IMR-90 (cell line): ENCODE data around the gene ZFHX3. TPM values are rescaled to one million over a fixed set of nuclear protein-coding genes. Genes with fewer than 3 reads are reported as not detected.

ENCODE experiments used
- ATAC-seq: fragments of 200-7000 bp; cut with Tn5 transposase; 2 replicates; pipeline ENCODE4 v1.9.1; 2020; ENCODE audit warnings: low read depth, mild to moderate bottlenecking, moderate library complexity
- BruUV-seq: library from RNA; stranded (reverse); fragments of 400-500 nt; replicated peaks from 2 replicates; lab custom pipeline; 2021; lab: Mats Ljungman, UMichigan
- CTCF ChIA-PET: fragments of 300-600 bp; formaldehyde crosslinking; extraction: SDS; loops from one replicate; lab custom pipeline; 2021; ENCODE audit warnings: antibody characterized with exemption; lab: Yijun Ruan, JAX
- POLR2A ChIA-PET: fragments of 300-600 bp; sonication (Branson Sonifier 250); formaldehyde crosslinking; loops from one replicate; lab custom pipeline; 2022; ENCODE audit warnings: antibody characterized with exemption; ENCODE audit not compliant: unreplicated experiment; lab: Charles Lee
- DNase-seq: peaks from one replicate; pipeline ENCODE4 v3.0.0; 2013
- H2AFZ ChIP-seq: replicated peaks from 2 replicates; pipeline ENCODE3; 2013; ENCODE audit warnings: low read length, mild to moderate bottlenecking; ENCODE audit not compliant: poor library complexity
- H2AK5ac ChIP-seq: 2 replicates; pipeline ENCODE4 v1.6.1; 2013; ENCODE audit warnings: low read depth, low read length, inconsistent platforms
- H2AK9ac ChIP-seq: replicated peaks from 2 replicates; pipeline ENCODE3; 2013; ENCODE audit warnings: mild to moderate bottlenecking, low read depth, low read length, moderate library complexity; ENCODE audit not compliant: poor library complexity
- H2BK120ac ChIP-seq: 2 replicates; pipeline ENCODE4 v1.6.1; 2013; ENCODE audit warnings: low read depth, low read length, inconsistent platforms
- H2BK15ac ChIP-seq: 3 replicates; pipeline ENCODE4 v1.6.1; 2013; ENCODE audit warnings: low read depth, low read length, inconsistent platforms
- H2BK20ac ChIP-seq: 2 replicates; pipeline ENCODE4 v1.6.1; 2013; ENCODE audit warnings: low read depth, mild to moderate bottlenecking, inconsistent platforms, low read length, moderate library complexity
- H2BK5ac ChIP-seq: 2 replicates; pipeline ENCODE4 v1.6.1; 2013; ENCODE audit warnings: mild to moderate bottlenecking, low read depth, low read length, inconsistent platforms; ENCODE audit not compliant: poor library complexity, severe bottlenecking
- H3K14ac ChIP-seq: replicated peaks from 2 replicates; pipeline ENCODE4 v1.6.1; 2013; ENCODE audit warnings: low read depth, low read length, inconsistent platforms
- H3K18ac ChIP-seq: 2 replicates; pipeline ENCODE4 v1.6.1; 2013; ENCODE audit warnings: low read depth, low read length, control low read depth
- H3K23ac ChIP-seq: 2 replicates; pipeline ENCODE4 v1.6.1; 2013; ENCODE audit warnings: low read depth, low read length, inconsistent platforms
- H3K27ac ChIP-seq: 2 replicates; pipeline ENCODE4 v1.5.1; 2013; ENCODE audit warnings: mild to moderate bottlenecking, control low read depth, low read length; ENCODE audit not compliant: insufficient read depth
- H3K27me3 ChIP-seq: 2 replicates; pipeline ENCODE4 v1.6.1; 2013; ENCODE audit warnings: low read length; ENCODE audit not compliant: control insufficient read depth, insufficient read depth
- H3K36me3 ChIP-seq: 2 replicates; pipeline ENCODE4 v1.6.1; 2013; ENCODE audit warnings: low read length, mixed read lengths; ENCODE audit not compliant: control insufficient read depth, insufficient read depth
- H3K4ac ChIP-seq: 2 replicates; pipeline ENCODE4 v1.6.1; 2013; ENCODE audit warnings: low read depth, low read length, inconsistent platforms
- H3K4me1 ChIP-seq: 2 replicates; pipeline ENCODE4 v1.6.1; 2013; ENCODE audit warnings: low read length, mixed read lengths; ENCODE audit not compliant: control insufficient read depth, insufficient read depth
- H3K4me2 ChIP-seq: 2 replicates; pipeline ENCODE4 v1.6.1; 2013; ENCODE audit warnings: low read depth, mild to moderate bottlenecking, control low read depth, low read length, moderate library complexity
- H3K4me3 ChIP-seq: 2 replicates; pipeline ENCODE4 v1.5.1; 2013; ENCODE audit warnings: low read depth, mild to moderate bottlenecking, control low read depth, low read length, moderate library complexity; ENCODE audit not compliant: insufficient read depth
- H3K56ac ChIP-seq: 2 replicates; pipeline ENCODE4 v1.6.1; 2013; ENCODE audit warnings: low read length, inconsistent platforms; ENCODE audit not compliant: insufficient read depth; ENCODE audit errors: extremely low read depth
- H3K79me1 ChIP-seq, 2 experiments: 2 replicates each; pipeline ENCODE4 v1.6.1; 2013; ENCODE audit warnings: low read length in 2 of 2, inconsistent platforms in 1 of 2, low read depth in 1 of 2
- H3K9ac ChIP-seq: 2 replicates; pipeline ENCODE4 v1.6.1; 2013; ENCODE audit warnings: low read depth, low read length, control low read depth
- H3K9me1 ChIP-seq: 2 replicates; pipeline ENCODE4 v1.6.1; 2013; ENCODE audit warnings: low read length, inconsistent platforms; ENCODE audit not compliant: insufficient read depth
- H3K9me3 ChIP-seq: 2 replicates; pipeline ENCODE4 v1.6.1; 2013; ENCODE audit warnings: low read length; ENCODE audit not compliant: control insufficient read depth, insufficient read depth
- H4K20me1 ChIP-seq: 2 replicates; pipeline ENCODE4 v1.6.1; 2013; ENCODE audit warnings: low read length, inconsistent platforms; ENCODE audit not compliant: insufficient read depth
- H4K5ac ChIP-seq: 2 replicates; pipeline ENCODE4 v1.6.1; 2013; ENCODE audit warnings: mild to moderate bottlenecking, low read depth, low read length, control low read depth
- H4K8ac ChIP-seq, 2 experiments: 2 replicates each; pipeline ENCODE4 v1.6.1; 2013; ENCODE audit warnings: low read depth in 2 of 2, low read length in 2 of 2, control low read depth in 1 of 2, inconsistent platforms in 1 of 2
- H4K91ac ChIP-seq: 2 replicates; pipeline ENCODE4 v1.6.1; 2013; ENCODE audit warnings: low read depth, low read length, inconsistent platforms; ENCODE audit not compliant: insufficient read depth
- BHLHE40 ChIP-seq: fragments of 150-350 bp; IDR thresholded peaks from 2 replicates; pipeline ENCODE4 v1.6.1; 2016; ENCODE audit warnings: mild to moderate bottlenecking, low read depth, low read length
- CEBPB ChIP-seq: IDR thresholded peaks from 2 replicates; pipeline ENCODE4 v1.6.1; 2012; ENCODE audit warnings: low read depth, low read length, improper control_type of control experiment
- CHD1 ChIP-seq: IDR thresholded peaks from 2 replicates; pipeline ENCODE4 v1.6.1; 2012; ENCODE audit warnings: low read depth, low read length, improper control_type of control experiment
- CTCF ChIP-seq: conservative IDR thresholded peaks from 2 replicates; pipeline ENCODE4 v1.5.1; 2012; ENCODE audit warnings: mild to moderate bottlenecking, low read depth, low read length, improper control_type of control experiment
- FOS ChIP-seq: fragments of 150-350 bp; IDR thresholded peaks from 2 replicates; pipeline ENCODE4 v1.6.1; 2016; ENCODE audit warnings: low read depth, low read length
- MAFK ChIP-seq: IDR thresholded peaks from 2 replicates; pipeline ENCODE4 v1.6.1; 2012; ENCODE audit warnings: low read depth, low read length, improper control_type of control experiment
- MAZ ChIP-seq: IDR thresholded peaks from 2 replicates; pipeline ENCODE4 v1.6.1; 2012; ENCODE audit warnings: low read depth, mild to moderate bottlenecking, low read length, improper control_type of control experiment, moderate library complexity, borderline replicate concordance
- MXI1 ChIP-seq: IDR thresholded peaks from 2 replicates; pipeline ENCODE4 v1.6.1; 2012; ENCODE audit warnings: low read depth, mild to moderate bottlenecking, low read length, moderate library complexity, borderline replicate concordance
- NFE2L2 ChIP-seq: fragments of 150-350 bp; IDR thresholded peaks from 2 replicates; pipeline ENCODE4 v1.6.1; 2016; ENCODE audit warnings: low read depth, mild to moderate bottlenecking, low read length
- POLR2A ChIP-seq: IDR thresholded peaks from 2 replicates; pipeline ENCODE4 v1.6.1; 2012; ENCODE audit warnings: mild to moderate bottlenecking, low read depth, low read length
- RAD21 ChIP-seq: IDR thresholded peaks from 2 replicates; pipeline ENCODE4 v1.6.1; 2012; ENCODE audit warnings: low read length, improper control_type of control experiment
- RCOR1 ChIP-seq: IDR thresholded peaks from 2 replicates; pipeline ENCODE4 v1.6.1; 2012; ENCODE audit warnings: mild to moderate bottlenecking, low read length, improper control_type of control experiment; ENCODE audit not compliant: insufficient replicate concordance
- RFX5 ChIP-seq: IDR thresholded peaks from 2 replicates; pipeline ENCODE4 v1.8.0; 2012; ENCODE audit warnings: low read depth, mild to moderate bottlenecking, low read length, moderate library complexity
- SMC3 ChIP-seq: fragments of 150-350 bp; IDR thresholded peaks from 2 replicates; pipeline ENCODE4 v1.6.1; 2016; ENCODE audit warnings: low read depth, mild to moderate bottlenecking, antibody characterized with exemption, low read length, moderate library complexity
- USF2 ChIP-seq: fragments of 150-350 bp; IDR thresholded peaks from 2 replicates; pipeline ENCODE4 v1.6.1; 2017; ENCODE audit warnings: mild to moderate bottlenecking, antibody characterized with exemption, low read length, low read depth
- WGBS, 2 experiments: methylation state at CpG; one replicate each; pipeline versions ENCODE4 v1.1.5 to v1.1.7; 2013; ENCODE audit warnings: missing lambda C conversion rate in 2 of 2; ENCODE audit not compliant: insufficient read length in 1 of 2; ENCODE audit errors: extremely low coverage in 2 of 2; 5-methylcytosine and 5-hydroxymethylcytosine counted together
- dilution Hi-C: fragments of 300-500 bp; cut with HindIII; formaldehyde crosslinking; loops from one replicate; pipeline ENCODE4 v1.14.3; 2018; ENCODE audit warnings: low sequenced_read_pairs; ENCODE audit not compliant: unreplicated experiment
- in situ Hi-C: fragments of 300-500 bp; cut with MboI; formaldehyde crosslinking; loops from 3 replicates; pipeline ENCODE4 v1.14.3; 2019; ENCODE audit warnings: low sequenced_read_pairs, inconsistent platforms, mixed read lengths
- intact Hi-C: fragments of 100-400 bp; cut with micrococcal nuclease; formaldehyde crosslinking; loops from 2 replicates; pipeline ENCODE4 v1.10.0; 2022
- polyA plus RNA-seq, 3 experiments: library from polyadenylated mRNA; depleted of rRNA; stranded (reverse); fragments of >200 nt; gene quantifications; 2 replicates each; pipeline ENCODE4 v1.2.3, GENCODE V29; 2012; ENCODE audit warnings: low replicate concordance in 1 of 3
- total RNA-seq: library from RNA; depleted of rRNA; stranded (reverse); fragments of >200 nt; gene quantifications from 2 replicates; pipeline ENCODE4 v1.2.3, GENCODE V29; 2012
- TF ChIP-seq, protein P1 (sequence below): fragments of 150-350 bp; IDR thresholded peaks from 2 replicates; pipeline ENCODE4 v1.6.1; 2016; ENCODE audit warnings: low read depth, mild to moderate bottlenecking, low read length, moderate library complexity, borderline replicate concordance

The ZFHX3 gene
- total and polyA plus RNA-seq, 2 of the 4 experiments (the other 2 are of a cell fraction) = 1.4 to 1.7 TPM

DNA sequence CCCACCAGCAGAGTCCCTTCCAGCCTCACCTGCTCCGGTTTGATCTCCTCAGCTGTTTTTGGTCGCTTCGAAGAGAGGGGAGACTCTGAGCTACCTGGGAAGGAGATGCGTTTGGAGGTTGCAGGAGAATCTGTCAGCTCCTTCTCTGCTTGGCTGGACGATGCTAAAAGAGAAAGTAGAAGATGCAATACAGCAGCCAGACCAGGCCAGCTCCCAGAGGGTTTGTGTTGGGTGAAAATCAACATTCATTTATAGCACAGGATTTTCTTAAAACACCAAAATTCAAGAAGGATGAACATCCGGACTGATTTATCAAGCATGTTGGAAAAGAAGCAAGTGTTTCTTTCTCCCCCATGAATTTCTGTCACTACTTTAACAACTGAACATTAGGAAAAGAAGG is 236.1 kb downstream of the ZFHX3 start:
- Histone ChIP-seq H3K27me3 (no peaks in the 10 kb centered on the region), H3K4ac (no peak overlapping the region), H4K5ac (no peak overlapping the region), H3K18ac (no peak overlapping the region), H2AK5ac (no peak overlapping the region), H2BK20ac (no peak overlapping the region), H3K9me3 (no peaks in the 10 kb centered on the region), H3K4me3 (no peak overlapping the region), H3K23ac (no peak overlapping the region), H3K9ac (no peak overlapping the region), H4K91ac (no peak overlapping the region), H2AK9ac (no peak overlapping the region), H4K8ac (no peak overlapping the region), H2AFZ (no peak overlapping the region), H2BK15ac (no peak overlapping the region), H4K20me1 (no peaks in the 10 kb centered on the region), H3K56ac (no peak overlapping the region), H3K4me2 (no peak overlapping the region), H3K4me1 (no peaks in the 10 kb centered on the region), H2BK5ac (no peak overlapping the region), H3K36me3 (peaks cover 10% of the 10 kb centered on the region; the same call in 1 of the 2 replicates), H2BK120ac (no peak overlapping the region), H3K27ac (no peak overlapping the region), H3K9me1 (peaks cover 10% of the 10 kb centered on the region; the same call in 1 of the 2 replicates), H3K79me1 (peaks cover 0 to 3% of the 10 kb centered on the region in 2 experiments; a peak in 1 of 4 replicates), H3K14ac (no peak overlapping the region)
- in situ Hi-C loops = no loop called here
- 100% methylated on average over 2 of the region's 6 CpGs; no CpG with 5 or more reads in 1 of the 2 experiments for whole genome bisulfite sequencing, 2 experiments
- no peak for DNase-seq
- ChIA-PET POLR2A (no interaction called here), CTCF (interaction anchor here (0.6 kb wide), 1 partner anchor 732 kb away, joined by 5 read pairs; no protein-coding TSS in a partner anchor)
- intact Hi-C loops = no loop called here
- no peak for ATAC-seq
- no TSS peak for BruUV-seq
- dilution Hi-C loops = no loop called here
- no peak for TF ChIP-seq RAD21
- TF ChIP-seq MAFK = no peak
- no peak for TF ChIP-seq FOS
- TF ChIP-seq MXI1 = no peak
- TF ChIP-seq, protein P1, sequence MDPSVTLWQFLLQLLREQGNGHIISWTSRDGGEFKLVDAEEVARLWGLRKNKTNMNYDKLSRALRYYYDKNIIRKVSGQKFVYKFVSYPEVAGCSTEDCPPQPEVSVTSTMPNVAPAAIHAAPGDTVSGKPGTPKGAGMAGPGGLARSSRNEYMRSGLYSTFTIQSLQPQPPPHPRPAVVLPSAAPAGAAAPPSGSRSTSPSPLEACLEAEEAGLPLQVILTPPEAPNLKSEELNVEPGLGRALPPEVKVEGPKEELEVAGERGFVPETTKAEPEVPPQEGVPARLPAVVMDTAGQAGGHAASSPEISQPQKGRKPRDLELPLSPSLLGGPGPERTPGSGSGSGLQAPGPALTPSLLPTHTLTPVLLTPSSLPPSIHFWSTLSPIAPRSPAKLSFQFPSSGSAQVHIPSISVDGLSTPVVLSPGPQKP = no peak
- TF ChIP-seq MAZ = no peak
- no peak for TF ChIP-seq SMC3
- no peak for TF ChIP-seq CTCF
- no peak for TF ChIP-seq CEBPB
- TF ChIP-seq NFE2L2 = no peak
- no peak for TF ChIP-seq BHLHE40
- TF ChIP-seq RFX5 = no peak
- no peak for TF ChIP-seq RCOR1
- no peak for TF ChIP-seq CHD1
- no peak for TF ChIP-seq POLR2A
- no peak for TF ChIP-seq USF2
